ENCODE results near the gene TPO. TPM values are rescaled to one million over a fixed set of nuclear protein-coding genes. Genes with fewer than 3 reads are reported as not detected.

Gene TPO
- total RNA-seq, 3 donors from 2014 or later = 1.3 to 5.7 (median 2.3) TPM

- H3K4me1 ChIP-seq (ENCODE audit: low read depth) = no peaks in the 10 kb centered on the region
- no peak for TF ChIP-seq CTCF (IDR thresholded peaks at IDR 0.05)
- H3K36me3 ChIP-seq (ENCODE audit: low read depth) = no peaks in the 10 kb centered on the region
- intact Hi-C loops (cut with DNase I, micrococcal nuclease) = no loop called here
- no peaks in the 10 kb centered on the region for H3K9me3 ChIP-seq
- no peak for DNase-seq
- no peak overlapping the region for H3K4me3 ChIP-seq
- no peak for ATAC-seq
Measured at GRCh38 chr2:1494257-1494656, 81.0 kb downstream of the TPO start.

- TF ChIP-seq CTCF (IDR thresholded peaks at IDR 0.05) = no peak
- H3K4me3 ChIP-seq = no peak overlapping the region
- DNase-seq (no peak), ATAC-seq (no peak)
- no peaks in the 10 kb centered on the region for H3K9me3 ChIP-seq
- no peaks in the 10 kb centered on the region for H3K36me3 ChIP-seq (ENCODE audit: low read depth)
- no peaks in the 10 kb centered on the region for H3K4me1 ChIP-seq (ENCODE audit: low read depth)
- intact Hi-C loops (cut with DNase I, micrococcal nuclease) = no loop called here
Measured at GRCh38 chr2:1494906-1495305, 81.6 kb downstream of the TPO start.

- Histone ChIP-seq H3K4me1 (ENCODE audit: low read depth) (no peaks in the 10 kb centered on the region), H3K9me3 (no peaks in the 10 kb centered on the region), H3K36me3 (ENCODE audit: low read depth) (no peaks in the 10 kb centered on the region), H3K4me3 (no peak overlapping the region)
- peak; percentile 9 for ATAC-seq
- intact Hi-C loops (cut with DNase I, micrococcal nuclease) = no loop called here
- TF ChIP-seq CTCF (IDR thresholded peaks at IDR 0.05) = no peak
- no peak for DNase-seq
Measured at GRCh38 chr2:1495676-1496358, 82.6 kb downstream of the TPO start.

- DNase-seq (no peak), ATAC-seq (no peak)
- Histone ChIP-seq H3K4me1 (ENCODE audit: low read depth) (no peaks in the 10 kb centered on the region), H3K4me3 (no peak overlapping the region), H3K9me3 (no peaks in the 10 kb centered on the region), H3K36me3 (ENCODE audit: low read depth) (no peaks in the 10 kb centered on the region)
- intact Hi-C loops (cut with DNase I, micrococcal nuclease) = no loop called here
- no peak for TF ChIP-seq CTCF (IDR thresholded peaks at IDR 0.05)
Measured at GRCh38 chr2:1496359-1496821, 83.1 kb downstream of the TPO start.

- Histone ChIP-seq H3K36me3 (ENCODE audit: low read depth) (no peaks in the 10 kb centered on the region), H3K9me3 (no peaks in the 10 kb centered on the region), H3K4me3 (no peak overlapping the region), H3K4me1 (ENCODE audit: low read depth) (no peaks in the 10 kb centered on the region)
- TF ChIP-seq CTCF (IDR thresholded peaks at IDR 0.05) = no peak
- intact Hi-C loops (cut with DNase I, micrococcal nuclease) = no loop called here
- ATAC-seq = no peak
- DNase-seq = peak in 1 of 3 donors; percentile 34
Measured at GRCh38 chr2:1497122-1497611, 83.9 kb downstream of the TPO start.

All from mucosa of descending colon (tissue), 3 donors.